Dermis lymphatic vessel endothelial cell (primary cell): Measurements from ENCODE around the gene ARHGAP10. TPM values are rescaled to one million over a fixed set of nuclear protein-coding genes. Genes with fewer than 3 reads are reported as not detected.

ENCODE experiments used
- total RNA-seq: library from RNA; depleted of rRNA; stranded (reverse); fragments of >200 nt; gene quantifications from 2 replicates; pipeline ENCODE4 v1.2.1, GENCODE V29; 2014

ARHGAP10 gene
- 8.9 and 9.7 TPM in 2 replicates for total RNA-seq

DNA sequence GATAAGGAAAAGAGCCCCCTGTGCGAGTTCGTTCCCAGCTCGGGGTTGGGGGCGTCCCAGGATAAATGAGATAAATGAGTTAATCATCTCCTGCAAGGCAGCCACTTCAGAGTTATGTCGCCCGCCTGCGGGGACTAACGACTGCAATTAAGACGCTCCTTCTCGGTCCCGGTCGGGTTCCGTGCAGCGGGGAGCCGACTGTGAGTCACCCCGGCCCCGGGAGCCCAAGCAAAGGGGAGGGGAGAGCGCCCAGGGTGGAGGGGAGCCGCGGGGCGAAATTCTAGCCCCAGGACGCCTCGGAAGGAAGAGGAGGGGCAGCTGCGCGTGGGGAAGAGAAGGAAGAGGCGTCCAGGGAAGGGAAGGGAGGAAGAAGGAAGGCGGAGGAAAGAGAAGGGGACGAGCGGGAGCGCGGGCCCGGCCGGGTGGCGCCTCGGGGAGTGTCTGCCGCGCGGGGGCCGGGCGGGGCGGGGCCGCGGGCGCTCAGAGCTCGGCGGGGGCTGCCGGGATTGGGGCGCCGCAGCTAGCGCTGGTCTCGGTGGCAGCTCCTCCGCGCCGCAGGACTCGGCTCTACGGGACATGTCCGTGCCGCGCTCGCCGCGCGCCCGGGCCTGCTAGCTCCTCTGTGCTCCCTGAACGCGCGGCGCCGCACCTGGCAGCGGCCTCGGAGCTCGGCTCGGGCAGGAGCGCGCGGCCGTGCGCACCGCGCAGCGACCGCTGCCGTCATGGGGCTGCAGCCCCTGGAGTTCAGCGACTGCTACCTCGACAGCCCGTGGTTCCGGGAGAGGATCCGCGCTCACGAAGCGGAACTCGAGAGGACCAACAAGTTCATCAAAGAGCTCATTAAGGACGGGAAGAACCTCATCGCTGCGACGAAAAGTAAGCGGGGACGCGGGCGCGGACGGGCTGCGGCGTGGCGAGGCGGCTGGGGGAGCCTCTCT is at the start of gene ARHGAP10:
ARHGAP10 (plus strand) TSS at position 509 of the 938 bp plus-strand sequence; CDS start at position 723, 214 bp downstream.

GRCh38 chr4:147683717-147684700 is 47.9 kb upstream of the ARHGAP10 start, which contains the start of gene PRMT9:
Gene PRMT9, minus strand, starts transcription at chr4:147684163. Its CDS starts 176 bp downstream, at chr4:147683987.

Other genes starting within 250 kb of the ARHGAP10 start
- 32.1 and 36.5 TPM in 2 replicates for gene TMEM184C, start 114.7 kb upstream of the ARHGAP10 start, total RNA-seq
- gene PRMT9, start 47.9 kb upstream of the ARHGAP10 start, total RNA-seq = 8.6 and 15.0 TPM in 2 replicates